OCI-LY7 (cell line): ENCODE results near the gene FOXP1.

ENCODE experiments used
- EZH2phosphoT487 ChIP-seq: fragments of 200-600 bp; sonication (generic); IDR thresholded peaks from 2 replicates; pipeline ENCODE4 v1.6.1; 2018; ENCODE audit warnings: low read depth, borderline replicate concordance, mild to moderate bottlenecking, mixed run types, antibody characterized with exemption, low read length, moderate library complexity, mixed read lengths
- TF ChIP-seq, protein P1 (sequence below): fragments of 200-600 bp; sonication (generic); conservative IDR thresholded peaks from 2 replicates; pipeline ENCODE4 v1.5.1; 2014; ENCODE audit warnings: mild to moderate bottlenecking, antibody characterized with exemption, low read length, moderate library complexity, mixed read lengths

DNA sequence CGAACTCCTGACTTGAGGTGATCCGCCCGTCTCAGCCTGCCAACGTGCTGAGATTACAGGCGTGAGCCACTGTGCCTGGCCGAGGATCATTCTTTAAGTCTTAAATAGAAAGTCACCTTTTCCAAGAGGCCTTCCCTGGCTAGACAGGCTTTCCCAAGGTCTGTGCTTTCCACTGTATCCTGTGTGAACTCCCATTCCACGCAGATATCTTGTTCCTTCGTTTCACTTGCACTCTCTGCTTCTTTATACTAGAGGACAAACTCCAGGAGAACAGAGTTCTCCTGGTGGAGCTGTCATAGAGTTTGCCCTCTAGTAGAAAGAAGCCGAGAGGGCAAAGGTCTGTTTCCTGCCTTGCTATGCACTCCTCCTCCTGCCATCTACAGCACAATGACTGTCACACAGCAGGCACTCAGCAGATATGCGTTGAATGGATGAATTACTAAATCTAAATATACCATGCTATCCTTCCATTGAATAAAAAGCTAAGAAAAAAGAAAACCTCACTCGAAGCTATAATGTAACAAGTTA, 211.2 kb downstream of the FOXP1 start:
- TF ChIP-seq, protein P1, sequence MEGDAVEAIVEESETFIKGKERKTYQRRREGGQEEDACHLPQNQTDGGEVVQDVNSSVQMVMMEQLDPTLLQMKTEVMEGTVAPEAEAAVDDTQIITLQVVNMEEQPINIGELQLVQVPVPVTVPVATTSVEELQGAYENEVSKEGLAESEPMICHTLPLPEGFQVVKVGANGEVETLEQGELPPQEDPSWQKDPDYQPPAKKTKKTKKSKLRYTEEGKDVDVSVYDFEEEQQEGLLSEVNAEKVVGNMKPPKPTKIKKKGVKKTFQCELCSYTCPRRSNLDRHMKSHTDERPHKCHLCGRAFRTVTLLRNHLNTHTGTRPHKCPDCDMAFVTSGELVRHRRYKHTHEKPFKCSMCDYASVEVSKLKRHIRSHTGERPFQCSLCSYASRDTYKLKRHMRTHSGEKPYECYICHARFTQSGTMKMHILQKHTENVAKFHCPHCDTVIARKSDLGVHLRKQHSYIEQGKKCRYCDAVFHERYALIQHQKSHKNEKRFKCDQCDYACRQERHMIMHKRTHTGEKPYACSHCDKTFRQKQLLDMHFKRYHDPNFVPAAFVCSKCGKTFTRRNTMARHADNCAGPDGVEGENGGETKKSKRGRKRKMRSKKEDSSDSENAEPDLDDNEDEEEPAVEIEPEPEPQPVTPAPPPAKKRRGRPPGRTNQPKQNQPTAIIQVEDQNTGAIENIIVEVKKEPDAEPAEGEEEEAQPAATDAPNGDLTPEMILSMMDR = no peak
- TF ChIP-seq EZH2phosphoT487 = no peak
